Erythroblast (primary cell): ENCODE results near the gene MMRN2.
"Not testable (repeated sequence)": the region's sequence is repeated elsewhere in the genome, so short reads cannot be mapped to it uniquely, and the experiment has no call there.

Source experiments
- DNase-seq, 2 experiments: peaks; one replicate each; lab custom pipeline; 2025; lab: John Stamatoyannopoulos, UW
- GATA1 ChIP-seq: IDR thresholded peaks from 2 replicates; pipeline ENCODE4 v1.6.1; 2011; ENCODE audit warnings: low read depth, mild to moderate bottlenecking, control low read depth, low read length, moderate library complexity
- POLR2A ChIP-seq: IDR thresholded peaks from 2 replicates; pipeline ENCODE4 v1.6.1; 2011; ENCODE audit warnings: mild to moderate bottlenecking, low read length

Gene MMRN2

DNA sequence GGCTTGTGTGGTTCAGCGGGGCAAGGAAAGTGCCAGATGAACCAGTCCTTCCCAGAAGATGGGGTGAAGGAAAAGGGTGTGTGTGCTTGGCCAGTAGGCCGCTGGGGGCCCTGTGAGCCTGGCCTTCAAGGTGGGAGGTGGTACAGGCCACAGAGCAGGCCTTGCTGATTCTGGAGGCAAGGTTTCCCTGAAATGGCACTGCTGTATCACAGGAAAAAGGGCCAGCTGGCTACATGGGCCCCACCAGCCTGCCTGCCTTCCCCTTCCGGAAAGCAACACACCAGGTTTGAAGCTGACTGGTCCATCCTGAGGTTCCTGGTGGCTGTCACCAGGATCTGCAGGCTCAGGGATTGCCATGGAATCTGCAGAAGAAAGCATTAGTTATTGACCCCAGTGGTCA is 12.5 kb downstream of the MMRN2 start:
- no peak for DNase-seq
- TF ChIP-seq POLR2A = no peak
- no peak for TF ChIP-seq GATA1

DNA sequence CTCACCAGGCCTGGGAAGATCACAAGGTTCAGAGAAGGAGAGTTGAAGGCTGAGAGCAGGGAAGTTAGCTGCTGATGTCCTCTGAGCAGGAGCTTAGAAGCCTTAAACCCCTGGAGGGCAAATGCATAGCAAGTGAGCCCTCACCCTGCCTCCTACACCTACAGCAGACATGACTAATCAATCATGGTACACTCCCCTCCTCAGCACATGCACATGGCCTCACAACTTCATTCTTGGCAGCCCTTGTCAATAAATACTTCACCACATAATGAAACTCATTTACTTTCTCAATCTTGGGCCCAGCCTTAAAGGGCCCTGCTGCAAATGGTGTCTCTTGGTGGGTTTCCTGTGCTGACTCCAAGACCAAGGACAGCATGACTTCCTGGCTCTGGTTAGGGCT is 12.9 kb downstream of the MMRN2 start:
- no peak for DNase-seq
- TF ChIP-seq POLR2A = no peak
- no peak for TF ChIP-seq GATA1

DNA sequence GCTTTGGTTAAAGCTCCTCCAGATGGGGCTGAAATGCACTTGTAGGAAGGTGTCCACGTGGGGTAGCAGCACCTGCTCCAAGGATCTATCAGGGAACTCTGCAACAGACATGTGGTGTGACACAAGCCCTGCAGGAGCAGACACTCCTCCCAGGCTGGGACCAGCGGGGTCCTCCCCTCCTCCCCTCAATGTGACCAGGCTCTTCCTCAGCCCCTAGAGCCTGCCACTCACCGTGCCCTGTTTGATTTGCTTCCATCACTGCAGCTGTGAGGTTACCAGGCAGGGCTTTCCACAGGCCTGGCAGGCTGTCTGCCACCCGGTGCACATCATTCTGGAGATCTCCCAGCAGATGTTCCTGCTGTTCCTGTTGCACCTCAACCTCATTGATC is 13.4 kb downstream of the MMRN2 start:
- no peak for DNase-seq
- TF ChIP-seq POLR2A (no peak), GATA1 (no peak)

DNA sequence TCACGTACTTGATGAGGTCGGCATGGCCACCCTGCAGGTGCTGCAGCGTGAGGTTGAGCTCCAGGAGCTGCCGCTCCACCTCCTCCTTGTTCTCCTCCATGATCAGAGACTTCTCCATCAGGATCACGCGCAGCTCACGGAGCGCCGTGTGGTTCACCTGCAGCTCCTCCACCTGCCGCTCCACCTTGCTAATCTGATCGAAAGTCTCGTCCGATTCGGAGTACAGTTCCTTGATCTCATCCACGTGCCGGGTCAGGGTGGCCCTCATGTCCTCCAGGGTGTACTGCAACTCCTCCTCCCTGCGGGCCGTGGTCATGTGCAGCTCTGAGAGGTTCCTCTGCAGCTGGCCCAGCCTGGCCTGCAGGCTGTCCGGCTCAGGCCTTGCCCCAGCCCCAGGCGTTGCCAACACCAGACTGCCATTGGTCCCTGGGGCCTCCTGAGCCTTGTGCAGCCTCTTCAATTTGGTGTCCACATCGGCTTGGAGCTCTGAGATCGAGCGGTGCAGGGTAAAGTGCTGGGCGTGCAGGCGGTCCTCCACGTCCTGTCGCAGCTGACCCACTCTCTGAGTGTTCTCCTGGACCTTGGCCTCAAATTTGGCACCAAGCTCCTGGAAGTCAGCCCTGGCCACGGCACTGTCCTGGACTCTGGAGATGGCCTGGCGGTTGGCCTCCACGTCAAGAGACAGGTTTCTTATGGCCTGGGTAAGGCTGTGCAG is 13.9 kb downstream of the MMRN2 start:
- no peak for DNase-seq
- TF ChIP-seq GATA1 = no peak
- TF ChIP-seq POLR2A = no peak

DNA sequence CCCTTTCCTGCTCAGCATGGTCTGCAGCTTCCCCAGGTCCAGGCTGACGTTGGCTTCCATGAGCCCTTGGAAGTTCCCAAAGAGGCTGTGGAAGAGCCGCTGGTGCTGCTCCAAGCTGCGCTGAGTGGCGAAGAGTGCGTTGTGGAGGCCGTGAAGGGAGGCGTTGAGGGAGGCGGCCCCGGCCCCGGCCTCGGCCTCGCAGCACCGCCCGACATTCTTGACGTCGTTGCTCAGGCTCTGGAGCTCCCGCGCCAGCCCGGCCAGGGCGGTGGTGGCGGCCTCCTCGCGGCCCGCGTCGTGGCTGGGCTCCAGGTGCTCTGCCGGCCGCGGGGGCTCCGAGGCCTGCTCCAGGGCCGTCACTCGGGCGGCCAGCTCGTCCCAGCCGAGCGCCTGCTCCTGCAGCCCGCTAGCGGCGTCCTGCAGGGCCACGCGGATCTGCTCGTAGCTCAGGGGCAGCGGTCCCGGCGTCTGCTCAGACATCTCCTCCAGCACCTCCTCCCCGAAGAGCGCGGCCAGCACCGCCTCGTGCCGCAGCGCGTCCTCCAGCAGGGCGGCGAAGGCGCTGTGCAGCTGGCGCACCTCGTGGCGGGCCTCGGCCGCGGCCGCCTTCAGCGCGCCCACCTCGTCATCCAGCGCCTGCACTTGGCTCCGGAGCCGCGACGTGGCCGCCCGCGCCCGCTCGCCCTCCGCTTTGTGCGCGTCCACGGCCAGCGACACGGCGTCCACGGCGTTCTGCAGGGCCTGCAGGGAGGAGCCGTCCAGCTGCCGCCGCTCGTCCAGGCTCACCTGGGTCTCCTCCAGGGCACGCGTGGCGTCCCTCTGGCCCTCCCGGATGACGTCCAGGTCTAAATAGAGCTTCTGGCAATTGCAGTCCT is 14.7 kb downstream of the MMRN2 start:
- TF ChIP-seq POLR2A (no peak), GATA1 (no peak)

DNA sequence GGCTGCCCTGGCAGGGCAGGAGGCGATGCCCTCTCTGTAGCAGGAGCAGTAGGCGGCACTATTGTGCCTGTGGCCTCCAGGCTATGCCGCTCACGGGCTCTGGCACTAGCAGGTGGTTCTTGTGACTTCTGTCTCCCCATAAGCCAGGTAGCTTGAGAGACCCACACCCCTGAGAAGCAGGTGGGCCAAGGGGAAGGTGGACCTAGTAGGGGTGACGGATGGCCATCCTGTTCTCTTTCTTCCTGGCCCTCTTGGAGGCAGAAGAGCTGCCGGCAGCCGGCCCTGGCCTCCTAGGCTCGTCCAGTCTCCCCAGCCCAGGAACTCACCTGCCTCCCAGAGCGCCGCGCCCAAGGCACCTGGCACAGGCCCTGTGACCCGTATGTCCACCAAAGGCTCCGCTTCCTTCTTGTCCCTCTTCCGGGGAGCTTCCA is 15.4 kb downstream of the MMRN2 start:
- TF ChIP-seq POLR2A (no peak), GATA1 (no peak)
- no peak for DNase-seq

More for the DNA sequence above, 14.7 kb downstream of the MMRN2 start:
- no peak for DNase-seq

DNA sequence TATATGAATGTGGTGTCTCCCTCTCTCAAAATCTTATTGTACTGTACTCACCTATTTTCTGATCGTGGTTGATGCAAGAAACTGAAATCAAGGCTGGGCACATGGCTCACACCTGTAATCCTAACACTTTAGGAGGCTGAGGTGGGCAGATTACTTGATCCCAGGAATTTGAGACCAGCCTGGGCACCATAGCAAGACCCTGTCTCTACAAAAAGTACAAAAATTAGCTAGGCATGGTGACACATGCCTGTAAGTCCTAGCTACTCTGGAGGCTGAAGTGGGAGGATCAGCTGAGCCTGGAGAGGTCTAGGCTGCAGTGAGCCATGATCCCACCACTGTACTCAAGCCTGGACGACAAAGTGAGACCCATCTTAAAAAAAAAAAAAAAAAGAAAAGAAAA is 16.0 kb downstream of the MMRN2 start:
- DNase-seq = no peak
- TF ChIP-seq GATA1 (no peak), POLR2A (no peak)

DNA sequence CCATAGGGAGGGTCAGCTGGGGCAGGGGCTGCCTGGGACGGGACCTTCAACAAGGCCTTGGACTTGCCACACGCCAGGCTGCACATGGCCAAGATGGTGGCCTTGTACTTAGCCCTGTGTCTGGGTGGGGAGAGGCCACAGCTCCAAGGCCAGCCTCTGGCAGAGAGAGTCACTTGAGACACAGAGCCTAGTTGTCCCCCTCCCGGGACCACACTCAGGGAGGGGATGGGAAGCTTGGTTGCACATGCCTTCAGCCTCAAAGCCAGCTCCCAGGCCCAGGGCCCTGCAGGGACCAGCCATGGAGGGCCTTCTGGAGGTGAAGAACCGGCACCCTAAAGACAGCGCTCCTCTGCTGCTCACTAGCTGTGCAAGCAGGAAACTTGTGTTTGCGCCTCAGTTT is 16.7 kb downstream of the MMRN2 start:
- no peak for TF ChIP-seq GATA1
- no peak for TF ChIP-seq POLR2A
- peak in 1 of 2 experiments; percentile 13 for DNase-seq

DNA sequence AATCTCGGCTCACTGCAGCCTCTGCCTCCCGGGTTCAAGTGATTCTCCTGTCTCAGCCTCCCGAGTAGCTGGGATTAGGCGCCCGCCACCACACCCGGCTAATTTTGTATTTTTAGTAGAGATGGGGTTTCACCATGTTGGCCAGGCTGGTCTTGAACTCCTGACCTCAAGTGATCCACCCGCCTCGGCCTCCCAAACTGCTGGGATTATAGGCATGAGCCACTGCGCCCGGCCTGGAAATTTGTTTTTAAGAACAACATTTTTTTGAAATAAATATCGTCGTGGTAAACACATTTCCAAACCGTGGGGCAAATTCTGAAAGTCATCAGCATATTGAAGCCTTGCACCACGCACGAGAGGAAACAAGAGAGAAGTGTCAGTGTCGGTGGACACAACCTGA is 17.3 kb downstream of the MMRN2 start:
- DNase-seq = not testable (repeated sequence)

DNA sequence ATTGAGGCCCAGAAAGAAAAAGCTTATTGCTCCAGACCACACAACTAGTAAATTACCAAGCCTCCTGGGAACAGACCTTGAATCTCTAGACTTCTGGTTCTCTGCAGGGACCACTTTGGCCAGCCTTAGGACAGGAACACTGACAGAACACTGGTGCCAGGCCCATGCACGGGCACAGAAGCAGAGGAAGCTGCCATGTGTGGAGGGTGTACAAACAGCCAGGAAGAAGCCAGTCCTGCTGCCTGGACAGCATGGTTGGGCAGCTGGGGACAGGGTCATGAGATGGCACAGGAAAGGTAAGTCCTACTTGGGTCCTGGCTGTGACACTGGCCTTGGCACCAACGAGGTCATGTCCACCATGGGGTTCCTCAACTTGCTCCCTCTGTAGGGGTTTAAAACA is 19.2 kb downstream of the MMRN2 start:
- DNase-seq = no peak
- TF ChIP-seq GATA1 = no peak
- TF ChIP-seq POLR2A = no peak

DNA sequence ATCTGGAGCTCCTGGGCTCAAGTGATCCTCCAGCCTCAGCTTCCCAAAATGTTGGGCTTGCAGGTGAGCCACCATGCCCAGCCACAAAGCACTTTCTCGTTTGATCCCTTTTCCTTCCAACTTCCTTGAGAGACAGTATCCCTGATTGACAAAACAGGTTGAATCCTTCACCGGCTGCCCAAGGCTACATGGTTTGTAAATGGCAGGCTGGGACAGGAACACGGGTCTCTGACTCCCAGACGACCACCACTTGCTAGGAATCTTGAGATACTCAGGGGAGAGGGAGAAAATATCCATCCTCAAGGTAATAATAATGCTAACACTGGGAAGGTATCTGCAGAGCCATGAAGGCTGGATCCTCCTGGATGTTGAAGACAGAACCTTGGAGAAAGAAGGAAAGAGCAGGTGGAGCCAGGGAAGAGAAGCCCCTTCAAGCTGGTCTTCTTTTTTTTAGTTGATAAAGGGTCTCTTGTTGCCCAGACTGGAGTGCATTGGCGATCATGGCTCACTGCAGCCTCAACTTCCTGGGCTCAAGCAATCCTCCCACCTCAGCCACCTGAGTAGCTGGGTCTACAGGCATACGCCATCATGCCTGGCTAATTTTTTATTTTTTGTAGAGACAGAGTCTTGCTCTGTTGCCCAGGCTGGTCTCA is 19.8 kb downstream of the MMRN2 start:
- TF ChIP-seq POLR2A = no peak
- TF ChIP-seq GATA1 = no peak
- no peak for DNase-seq

DNA sequence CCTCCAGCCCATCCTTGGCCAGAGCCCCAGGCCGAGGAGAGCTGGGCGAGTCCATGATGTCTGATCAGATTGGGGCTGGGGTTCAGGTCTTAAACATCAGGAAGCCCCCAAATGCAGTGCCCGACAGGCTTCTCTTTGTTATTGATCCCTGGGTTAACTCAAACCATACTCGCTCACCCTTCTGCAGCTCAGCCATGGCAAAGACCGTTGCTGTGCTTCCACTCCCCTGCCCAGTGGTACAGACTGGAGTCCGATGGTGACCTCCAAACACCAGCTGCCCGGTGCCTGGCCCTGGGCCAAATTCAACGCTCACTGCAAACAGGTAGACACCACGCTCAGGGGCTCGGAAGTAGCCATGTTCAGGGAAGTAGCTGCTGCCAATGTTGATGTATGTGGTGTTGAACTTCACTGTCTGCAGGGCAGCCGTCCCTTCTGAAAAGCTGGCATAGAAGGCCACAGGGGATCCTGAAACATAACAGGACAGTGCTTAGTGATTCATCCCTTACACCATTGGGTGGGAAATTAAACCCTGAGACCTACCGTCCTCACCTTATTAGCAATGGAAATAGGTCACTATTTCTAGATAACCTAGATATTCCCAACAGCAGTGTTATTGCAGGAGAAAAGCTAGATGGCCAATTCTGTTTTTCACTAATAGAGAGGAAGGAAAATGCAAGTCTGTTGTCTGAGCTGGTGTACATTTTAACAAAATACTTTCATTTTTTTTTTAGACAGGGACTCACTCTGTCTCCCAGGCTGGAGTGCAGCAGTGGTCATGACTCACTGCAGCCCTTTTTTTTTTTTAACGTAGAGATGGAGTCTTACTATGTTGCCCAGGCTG is 20.5 kb downstream of the MMRN2 start:
- TF ChIP-seq GATA1 (no peak), POLR2A (no peak)
- no peak for DNase-seq

DNA sequence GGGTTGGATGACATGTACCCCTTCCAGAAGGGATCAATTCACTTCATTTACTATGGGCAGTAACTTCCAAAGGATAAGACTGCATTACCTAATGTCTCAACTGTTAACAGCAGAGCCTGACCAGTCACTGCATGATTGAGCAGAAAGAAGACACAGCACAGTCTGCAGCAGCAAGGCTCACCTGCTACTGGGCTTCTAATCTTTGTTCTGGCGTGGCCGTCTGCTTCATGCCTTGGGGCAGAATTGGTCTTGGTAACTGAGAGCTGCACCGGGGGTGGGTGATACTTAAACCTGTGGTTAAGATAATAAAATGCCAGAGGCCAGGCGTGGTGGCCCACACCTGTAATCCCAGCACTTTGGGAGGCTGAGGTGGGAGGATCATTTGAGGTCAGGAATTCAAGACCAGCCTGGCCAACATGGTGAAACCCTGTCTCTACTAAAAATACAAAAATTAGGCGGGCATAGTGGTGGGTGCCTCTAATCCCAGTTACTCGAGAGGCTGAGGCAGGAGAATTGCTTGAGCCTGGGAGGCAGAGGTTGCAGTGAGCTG is 23.2 kb downstream of the MMRN2 start:
- not testable (repeated sequence) for DNase-seq
